Stimulated activated effector memory CD8-positive, alpha-beta T cell treated with anti-CD3 and anti-CD28 coated beads, Interleukin-12 subunit alpha, Interleukin-12 subunit beta, amount 100 ng/mL, for 72 hours (primary cell): ENCODE measurements around the gene EXOC6B.

ENCODE experiments used
- ATAC-seq: fragments of 150-1000 bp; cut with Tn5 transposase; 2 replicates; pipeline ENCODE4 v1.10.0; 2021
- DNase-seq, 2 donors: peaks; one replicate each; pipeline ENCODE4 v3.0.0; 2021 to 2022; ENCODE audit warnings: low spot score in 2 of 2
- H3K27ac Mint-ChIP-seq: one replicate; pipeline ENCODE4 v1.8.0; 2022; ENCODE audit warnings: mild to moderate bottlenecking, mixed read lengths
- H3K36me3 Mint-ChIP-seq: one replicate; pipeline ENCODE4 v1.8.0; 2022; ENCODE audit warnings: mild to moderate bottlenecking, mixed read lengths
- H3K4me1 Mint-ChIP-seq: one replicate; pipeline ENCODE4 v1.8.0; 2022; ENCODE audit warnings: mixed read lengths
- H3K4me3 Mint-ChIP-seq: one replicate; pipeline ENCODE4 v1.8.0; 2022; ENCODE audit warnings: mild to moderate bottlenecking, mixed read lengths
- H3K9me3 Mint-ChIP-seq: one replicate; pipeline ENCODE4 v1.8.0; 2022; ENCODE audit warnings: mixed read lengths

Gene EXOC6B

DNA sequence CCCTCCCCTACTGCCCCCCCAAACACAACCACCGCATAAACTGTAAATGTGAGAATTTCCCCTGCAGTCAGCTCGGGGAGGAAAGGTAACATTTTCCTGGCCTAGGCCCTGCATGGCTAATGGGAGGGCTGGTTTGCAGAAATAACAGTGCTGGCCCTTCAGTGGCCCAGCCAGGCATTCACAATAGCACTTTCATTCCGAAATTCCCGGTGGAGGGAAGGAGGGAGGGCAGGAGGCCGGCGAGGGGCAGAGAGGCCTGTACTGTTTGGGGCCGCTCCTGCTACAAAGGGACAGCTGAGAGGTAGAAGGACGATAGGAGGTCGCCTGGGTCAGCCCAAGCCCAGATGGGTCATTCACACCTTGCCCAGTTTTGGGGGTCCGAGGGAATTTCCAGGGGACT lies 689.5 kb downstream of the EXOC6B start:
- H3K27ac Mint-ChIP-seq, result no peak overlapping the region
- H3K4me3 Mint-ChIP-seq, result no peak overlapping the region
- DNase-seq (no peak), ATAC-seq (no peak)
- peaks cover 7% of the 10 kb centered on the region for H3K4me1 Mint-ChIP-seq
- no peaks in the 10 kb centered on the region for H3K36me3 Mint-ChIP-seq
- H3K9me3 Mint-ChIP-seq, result no peaks in the 10 kb centered on the region

- no peak for ATAC-seq
- H3K36me3 Mint-ChIP-seq, result no peaks in the 10 kb centered on the region
- H3K9me3 Mint-ChIP-seq, result no peaks in the 10 kb centered on the region
- H3K4me3 Mint-ChIP-seq, result no peak overlapping the region
- no peak for DNase-seq
- peaks cover 7% of the 10 kb centered on the region for H3K4me1 Mint-ChIP-seq
- no peak overlapping the region for H3K27ac Mint-ChIP-seq
Measured at GRCh38 chr2:72135921-72136320, 689.9 kb downstream of the EXOC6B start.

DNA sequence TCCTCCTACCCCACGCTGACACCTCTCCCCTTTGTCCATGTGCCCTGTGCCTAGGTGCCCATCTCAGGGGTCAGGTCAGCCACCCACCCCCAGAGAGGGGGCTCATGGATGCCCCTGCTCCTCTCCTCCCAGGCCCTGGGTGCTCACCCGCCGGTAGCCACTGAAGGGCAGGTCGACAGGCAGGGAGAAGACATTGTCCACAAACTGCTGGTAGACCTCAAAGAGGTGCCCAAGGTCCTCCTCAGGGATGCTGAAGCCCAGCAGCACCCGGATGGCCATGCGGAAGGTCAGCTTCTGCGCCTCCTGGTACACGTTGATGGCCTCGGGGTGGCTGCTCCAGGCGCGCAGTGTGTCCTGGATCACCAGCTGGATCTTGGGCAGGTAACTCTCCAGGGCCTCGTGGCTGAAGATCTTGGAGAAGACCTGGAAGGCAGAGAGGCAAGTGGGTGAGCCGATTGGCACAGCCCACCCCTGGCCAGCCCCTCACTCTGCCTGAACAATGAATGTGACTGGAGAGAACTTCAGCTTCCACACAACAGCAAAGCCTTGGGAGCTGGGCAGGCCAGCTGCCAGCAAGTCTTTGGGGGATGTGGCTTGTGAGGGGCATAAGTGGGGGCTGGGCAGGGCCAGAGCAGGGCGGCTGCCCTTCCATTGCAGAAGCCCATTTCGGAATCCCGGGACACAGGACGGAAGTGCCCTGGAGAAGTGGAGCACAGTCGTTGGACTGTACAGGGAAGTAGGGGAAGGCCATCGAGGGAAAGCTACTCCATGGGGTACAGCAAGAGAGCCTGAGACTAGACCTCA lies 690.6 kb downstream of the EXOC6B start:
- Mint-ChIP-seq H3K27ac (no peak overlapping the region), H3K36me3 (no peaks in the 10 kb centered on the region), H3K9me3 (no peaks in the 10 kb centered on the region), H3K4me1 (peaks cover 7% of the 10 kb centered on the region), H3K4me3 (no peak overlapping the region)
- no peak for DNase-seq
- ATAC-seq, result no peak

GRCh38 chr2:72134408-72134996 lies 691.3 kb downstream of the EXOC6B start:
- no peaks in the 10 kb centered on the region for H3K9me3 Mint-ChIP-seq
- ATAC-seq, result no peak

GRCh38 chr2:72133721-72134407 lies 692.0 kb downstream of the EXOC6B start:
- no peak for DNase-seq
- Mint-ChIP-seq H3K36me3 (no peaks in the 10 kb centered on the region), H3K4me1 (peaks cover 7% of the 10 kb centered on the region), H3K9me3 (no peaks in the 10 kb centered on the region), H3K4me3 (no peak overlapping the region), H3K27ac (no peak overlapping the region)
- no peak for ATAC-seq

More at GRCh38 chr2:72134408-72134996, 691.3 kb downstream of the EXOC6B start:
- Mint-ChIP-seq H3K4me1 (peaks cover 7% of the 10 kb centered on the region), H3K4me3 (no peak overlapping the region), H3K36me3 (no peaks in the 10 kb centered on the region), H3K27ac (no peak overlapping the region)
- DNase-seq, result no peak

DNA sequence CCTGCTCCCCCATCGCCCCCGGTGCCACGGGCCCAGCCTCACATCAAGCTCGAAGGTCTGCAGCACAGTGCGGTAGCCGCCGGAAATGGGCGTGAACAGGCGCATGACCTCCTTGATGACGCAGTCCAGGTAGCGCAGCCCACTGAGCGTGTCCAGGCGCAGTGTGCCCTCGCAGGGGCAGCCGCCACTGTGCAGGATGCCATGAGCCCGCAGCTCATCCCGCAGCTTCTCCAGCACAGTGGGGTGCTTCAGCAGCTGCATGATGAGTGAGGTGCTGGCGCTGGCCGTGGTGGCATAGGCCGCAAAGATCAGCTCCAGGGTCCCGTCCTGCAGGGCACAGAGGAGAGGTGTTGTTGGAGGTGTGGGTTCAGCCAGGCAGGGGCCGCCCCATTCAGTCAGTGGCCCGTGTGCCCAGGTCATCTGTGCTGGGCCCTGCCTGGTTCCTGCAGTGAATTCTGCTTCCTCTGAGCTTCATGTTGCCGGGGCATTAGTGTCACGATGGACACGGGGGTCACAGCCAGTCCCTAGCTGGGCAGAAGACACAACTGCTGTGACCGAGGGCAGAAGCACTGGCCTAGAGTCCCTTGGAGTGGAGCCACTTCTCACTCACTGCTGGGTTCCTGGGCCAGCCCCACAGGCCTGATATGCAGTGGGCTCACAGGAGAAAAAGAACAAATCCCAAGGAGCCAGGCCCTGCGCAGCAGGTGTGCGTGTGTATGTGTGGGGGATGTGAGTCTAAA lies 692.7 kb downstream of the EXOC6B start:
- ATAC-seq (no peak), DNase-seq (no peak)
- H3K9me3 Mint-ChIP-seq, result no peaks in the 10 kb centered on the region
- no peak overlapping the region for H3K27ac Mint-ChIP-seq
- no peaks in the 10 kb centered on the region for H3K36me3 Mint-ChIP-seq
- H3K4me1 Mint-ChIP-seq, result peaks cover 7% of the 10 kb centered on the region
- H3K4me3 Mint-ChIP-seq, result no peak overlapping the region

GRCh38 chr2:72131916-72132841 lies 693.7 kb downstream of the EXOC6B start:
- no peaks in the 10 kb centered on the region for H3K9me3 Mint-ChIP-seq
- ATAC-seq (no peak), DNase-seq (no peak)

DNA sequence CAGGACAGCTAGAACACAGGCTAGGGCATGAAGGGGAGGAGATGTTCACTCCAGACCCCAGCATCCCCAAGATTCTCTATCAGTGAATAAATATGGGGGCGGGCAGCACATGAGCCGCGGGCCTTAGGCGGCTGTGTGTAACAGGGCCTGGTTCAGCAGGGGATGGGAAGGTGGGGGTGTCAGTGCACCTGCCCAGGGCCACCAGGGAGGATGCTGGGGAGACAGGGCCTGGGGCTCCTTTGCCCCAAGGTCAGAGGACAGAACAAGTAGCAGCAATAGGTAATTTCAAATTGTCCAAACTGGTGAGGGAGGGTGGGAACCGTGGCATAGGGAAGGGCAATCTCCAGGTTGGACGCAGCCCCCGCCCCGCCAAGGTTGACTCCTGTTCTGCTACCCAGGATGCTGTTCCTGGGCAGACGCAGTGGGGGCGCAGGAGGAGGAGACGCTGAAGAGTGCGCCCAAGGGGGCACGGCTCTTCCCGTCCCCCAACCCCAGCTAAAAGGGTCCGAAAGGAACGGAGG lies 694.4 kb downstream of the EXOC6B start:
- no peaks in the 10 kb centered on the region for H3K36me3 Mint-ChIP-seq
- ATAC-seq, result no peak
- no peak overlapping the region for H3K4me3 Mint-ChIP-seq
- peaks cover 2% of the 10 kb centered on the region for H3K4me1 Mint-ChIP-seq
- no peak overlapping the region for H3K27ac Mint-ChIP-seq
- DNase-seq, result no peak
- H3K9me3 Mint-ChIP-seq, result no peaks in the 10 kb centered on the region

More at GRCh38 chr2:72131916-72132841, 693.7 kb downstream of the EXOC6B start:
- Mint-ChIP-seq H3K36me3 (no peaks in the 10 kb centered on the region), H3K27ac (no peak overlapping the region), H3K4me1 (peaks cover under 1% of the 10 kb centered on the region), H3K4me3 (no peak overlapping the region)

- Mint-ChIP-seq H3K4me3 (no peak overlapping the region), H3K36me3 (no peaks in the 10 kb centered on the region), H3K27ac (no peak overlapping the region), H3K9me3 (no peaks in the 10 kb centered on the region), H3K4me1 (peaks cover 6% of the 10 kb centered on the region)
- DNase-seq (no peak), ATAC-seq (no peak)
Measured at GRCh38 chr2:72130659-72131360, 695.0 kb downstream of the EXOC6B start.

GRCh38 chr2:72129681-72130340 lies 696.0 kb downstream of the EXOC6B start:
- H3K4me1 Mint-ChIP-seq, result peaks cover 6% of the 10 kb centered on the region
- no peak overlapping the region for H3K27ac Mint-ChIP-seq
- H3K36me3 Mint-ChIP-seq, result no peaks in the 10 kb centered on the region
- no peak overlapping the region for H3K4me3 Mint-ChIP-seq
- H3K9me3 Mint-ChIP-seq, result no peaks in the 10 kb centered on the region
- DNase-seq (no peak), ATAC-seq (no peak)

- Mint-ChIP-seq H3K4me3 (no peak overlapping the region), H3K4me1 (peaks cover 6% of the 10 kb centered on the region), H3K9me3 (no peaks in the 10 kb centered on the region), H3K36me3 (no peaks in the 10 kb centered on the region), H3K27ac (no peak overlapping the region)
- ATAC-seq (no peak), DNase-seq (no peak)
Measured at GRCh38 chr2:72128843-72129227, 697.0 kb downstream of the EXOC6B start.

DNA sequence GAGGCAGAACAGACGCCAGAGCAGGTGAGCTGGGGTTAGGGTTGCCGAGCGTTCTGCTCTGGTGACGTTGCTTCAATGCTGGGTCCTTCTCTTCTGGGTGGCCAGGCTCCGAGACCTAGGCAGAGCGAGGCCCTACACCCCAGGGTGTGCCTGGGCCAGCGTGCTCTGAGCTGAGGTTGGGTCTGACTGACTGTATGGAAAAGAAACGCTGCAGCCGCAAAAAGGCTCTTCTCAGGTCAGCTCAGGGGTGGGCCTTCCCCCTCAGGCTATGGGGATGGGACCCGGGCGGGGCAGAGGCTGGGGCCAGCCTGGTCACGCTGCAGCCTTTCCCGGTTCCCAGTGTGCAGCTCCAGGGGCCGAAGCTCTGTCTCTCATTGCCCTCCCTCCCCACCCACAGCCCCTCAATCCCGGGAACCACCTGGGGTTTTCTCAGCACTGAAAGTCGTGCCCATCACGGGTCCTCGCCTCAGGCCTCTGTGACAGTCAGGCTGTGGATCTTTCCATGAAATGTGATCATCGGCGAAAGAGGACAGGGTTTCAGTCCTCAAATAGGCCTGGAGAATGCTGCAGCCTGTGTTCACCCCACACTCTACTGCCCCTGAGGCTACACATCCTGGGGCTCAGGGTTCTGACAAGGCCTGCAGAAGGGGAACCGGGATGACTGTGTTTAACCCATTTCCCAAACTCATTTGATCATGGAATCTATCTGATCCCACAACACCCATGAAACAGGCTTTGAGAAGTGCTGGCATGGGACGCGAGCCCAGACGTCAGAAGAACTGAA lies 697.6 kb downstream of the EXOC6B start:
- ATAC-seq (no peak), DNase-seq (no peak)
- Mint-ChIP-seq H3K36me3 (no peaks in the 10 kb centered on the region), H3K27ac (no peak overlapping the region), H3K4me3 (no peak overlapping the region), H3K4me1 (peaks cover 6% of the 10 kb centered on the region), H3K9me3 (no peaks in the 10 kb centered on the region)
